ENCODE measurements around the gene CDH4. TPM values are rescaled to one million over a fixed set of nuclear protein-coding genes. Genes with fewer than 3 reads are reported as not detected.

CDH4 gene
- total RNA-seq, 1 experiment from 2014 or later: 5.3 TPM

- TF ChIP-seq GABPB1 (CRISPR knock-in tag; IDR thresholded peaks at IDR 0.05) (peak; percentile 73; the same call in 1 of the 2 replicates), TEAD1 (CRISPR knock-in tag; IDR thresholded peaks at IDR 0.05) (peak; percentile 64; the same call in 1 of the 2 replicates), EMX1 (CRISPR knock-in tag; IDR thresholded peaks at IDR 0.05) (no peak)
These were observed 699.9 kb downstream of the CDH4 start (continued) for GRCh38 chr20:61951695-61952533.

GRCh38 chr20:61953037-61954021, 701.3 kb downstream of the CDH4 start:
- TF ChIP-seq ZNF512 (CRISPR knock-in tag; IDR thresholded peaks at IDR 0.05; ENCODE audit: borderline replicate concordance): no peak
- no peak for TF ChIP-seq FOXP4 (CRISPR knock-in tag; IDR thresholded peaks at IDR 0.05)
- TF ChIP-seq SMAD4 (CRISPR knock-in tag; IDR thresholded peaks at IDR 0.05): no peak
- no peak for TF ChIP-seq AFF4 (CRISPR knock-in tag; IDR thresholded peaks at IDR 0.05; ENCODE audit: borderline replicate concordance)
- TF ChIP-seq CBFB (CRISPR knock-in tag; IDR thresholded peaks at IDR 0.05; ENCODE audit: low read depth): no peak
- TF ChIP-seq FOXP1 (CRISPR knock-in tag; IDR thresholded peaks at IDR 0.05; ENCODE audit: borderline replicate concordance): no peak
- TF ChIP-seq PRRX2 (CRISPR knock-in tag; IDR thresholded peaks at IDR 0.05): no peak
- no peak for TF ChIP-seq HMGXB4 (CRISPR knock-in tag; IDR thresholded peaks at IDR 0.05)
- no peak for ATAC-seq
- no peaks in the 10 kb centered on the region for H3K27me3 Mint-ChIP-seq (ENCODE audit: low read depth)
- H3K27ac Mint-ChIP-seq: no peak overlapping the region
- no peaks in the 10 kb centered on the region; the same call in 1 of the 2 replicates for H3K36me3 Mint-ChIP-seq
- no peak overlapping the region for H3K4me3 Mint-ChIP-seq
- POLR2A ChIA-PET: no interaction called here
- peaks cover 16% of the 10 kb centered on the region for H3K4me1 Mint-ChIP-seq
- CTCF ChIA-PET: interaction anchor here (1.8 kb wide), 1 partner anchor 21 kb away, joined by 6 read pairs; no protein-coding TSS in a partner anchor
- no peaks in the 10 kb centered on the region for H3K9me3 Mint-ChIP-seq
- DNase-seq (ENCODE audit: low spot score): no peak
